Right ventricle myocardium superior (tissue), 1 donor: Measurements from ENCODE around the gene SYNPR. TPM values are rescaled to one million over a fixed set of nuclear protein-coding genes. Genes with fewer than 3 reads are reported as not detected.

Source experiments
- ATAC-seq: fragments of 200-7000 bp; cut with Tn5 transposase; one replicate; pipeline ENCODE4 v1.9.1; 2020; ENCODE audit warnings: mild to moderate bottlenecking; ENCODE audit not compliant: poor library complexity
- DNase-seq: peaks from one replicate; pipeline ENCODE4 v3.0.0-alpha.2; 2020
- intact Hi-C: fragments of 100-400 bp; cut with DNase I; formaldehyde crosslinking; loops from one replicate; pipeline ENCODE4 v1.11.2; 2022
- total RNA-seq: library from RNA; stranded (reverse); fragmentation: NEBNext Ultra II Directional; extraction: Animal tissue kit (Norgen Biotek cat#: 25700); gene quantifications from one replicate; pipeline ENCODE4 v1.2.1, GENCODE V29; 2021
- donor health status: DM: no; HTN: yes; CAD: no; lungs with severe emphysema.

The SYNPR gene
- total RNA-seq, 1 donor from 2014 or later, result not detected

GRCh38 chr3:63442918-63443317 lies 164.8 kb downstream of the SYNPR start:
- DNase-seq (no peak), ATAC-seq (no peak)
- intact Hi-C loops, result no loop called here

DNA sequence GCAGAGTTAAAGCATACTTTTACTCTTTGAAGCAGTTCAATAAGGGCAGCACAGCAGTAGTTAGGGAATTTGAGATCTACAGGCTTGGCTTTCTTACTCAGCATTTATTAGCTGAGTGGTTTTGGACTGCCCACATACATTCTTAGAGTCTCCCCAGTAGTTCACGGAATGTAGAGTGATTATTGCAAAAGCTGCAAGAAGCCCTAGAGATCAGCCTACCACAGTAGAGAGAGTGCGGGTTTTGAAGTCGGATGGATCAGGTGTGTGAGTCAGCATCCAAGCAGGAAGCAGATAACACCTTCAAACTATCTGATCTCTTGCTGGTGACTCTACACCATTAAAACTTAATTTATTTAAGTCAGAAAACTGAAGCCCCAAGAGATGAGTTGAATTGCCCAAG lies 171.9 kb downstream of the SYNPR start:
- no peak for ATAC-seq
- no peak for DNase-seq
- intact Hi-C loops, result no loop called here

- intact Hi-C loops, result no loop called here
- ATAC-seq (no peak), DNase-seq (no peak)
Measured at GRCh38 chr3:63450634-63451363, 172.7 kb downstream of the SYNPR start.

DNA sequence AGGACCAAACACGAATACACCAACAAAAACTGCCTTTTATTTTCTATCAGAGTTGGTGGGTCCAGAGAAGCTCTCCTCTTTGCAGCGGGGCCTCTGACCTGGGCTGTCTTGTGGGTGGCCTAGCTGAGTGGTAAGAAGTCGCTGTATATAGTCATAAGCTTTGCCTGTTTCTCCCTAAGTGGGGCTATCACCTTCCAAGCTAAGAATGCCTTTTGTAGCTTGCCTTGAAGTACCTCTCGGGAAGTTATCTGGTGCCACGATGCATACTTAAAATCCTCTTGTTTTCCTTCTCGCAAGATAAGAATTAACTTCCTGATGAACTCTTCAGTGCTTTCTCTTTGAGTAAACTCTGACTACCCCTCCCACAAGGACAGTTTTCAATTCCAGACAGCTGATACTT lies 178.8 kb downstream of the SYNPR start:
- no peak for DNase-seq
- intact Hi-C loops, result no loop called here
- no peak for ATAC-seq

DNA sequence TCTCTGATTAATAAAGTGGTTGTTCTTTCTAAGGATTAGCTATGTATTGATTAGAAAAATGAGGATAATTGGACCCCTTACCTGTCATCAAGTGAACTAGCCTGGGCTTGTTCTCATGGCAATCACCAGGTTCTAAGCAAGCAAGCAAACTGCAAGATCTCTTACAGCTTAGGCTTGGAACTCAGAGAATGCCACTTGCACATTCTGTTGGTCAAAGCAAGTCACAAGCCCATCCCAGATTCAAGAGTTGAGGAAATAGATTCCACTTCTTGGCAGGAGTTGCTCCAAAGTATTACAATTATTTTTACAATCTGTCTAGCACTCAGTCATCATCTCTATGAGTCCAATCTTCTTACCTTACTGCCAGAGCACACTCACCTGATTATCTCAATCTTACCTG lies 180.3 kb downstream of the SYNPR start:
- DNase-seq (no peak), ATAC-seq (no peak)
- intact Hi-C loops, result no loop called here

DNA sequence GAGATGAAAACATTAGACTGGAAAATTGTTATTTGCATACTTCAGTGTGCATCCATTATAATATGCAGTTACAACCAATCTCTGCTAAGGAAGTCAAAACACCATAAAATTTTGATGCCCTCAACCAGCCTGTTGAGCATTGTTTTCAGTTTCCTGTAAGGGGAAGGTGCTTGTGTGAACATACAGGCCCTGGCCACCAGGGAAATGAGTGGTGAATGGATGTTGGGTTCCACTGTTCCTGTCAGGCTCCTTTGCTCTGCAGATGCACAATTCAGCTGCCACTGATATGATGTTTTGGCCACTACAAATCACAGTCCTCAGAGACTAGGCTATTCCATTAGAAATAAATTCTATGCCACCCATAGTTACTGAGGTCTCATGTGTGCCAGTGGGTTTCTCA lies 184.6 kb downstream of the SYNPR start:
- ATAC-seq, result no peak
- intact Hi-C loops, result no loop called here
- no peak for DNase-seq

GRCh38 chr3:63467392-63467791 lies 189.3 kb downstream of the SYNPR start:
- no peak for ATAC-seq
- no peak for DNase-seq
- intact Hi-C loops, result no loop called here

DNA sequence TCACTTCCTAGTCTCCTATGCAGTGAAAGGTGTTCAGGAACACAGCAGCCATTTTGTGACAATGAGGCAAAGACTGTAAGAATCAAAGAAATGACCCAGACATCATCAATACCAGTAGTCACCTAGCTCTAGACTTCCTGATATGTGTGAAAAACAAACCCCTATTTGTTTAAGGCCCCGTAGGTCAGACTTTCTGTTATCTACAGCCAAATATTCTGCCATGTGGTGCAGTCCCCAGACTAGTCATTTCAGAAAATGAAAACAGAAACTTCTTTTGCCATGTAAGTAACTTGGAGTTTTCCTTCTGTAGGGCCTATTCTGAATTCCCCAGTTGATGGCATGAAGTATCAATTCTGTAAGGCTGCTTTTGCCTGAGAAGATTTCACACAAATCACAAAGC lies 192.6 kb downstream of the SYNPR start:
- DNase-seq (no peak), ATAC-seq (no peak)
- intact Hi-C loops, result no loop called here

GRCh38 chr3:63471781-63472180 lies 193.7 kb downstream of the SYNPR start:
- ATAC-seq, result no peak
- intact Hi-C loops, result no loop called here
- DNase-seq, result no peak

DNA sequence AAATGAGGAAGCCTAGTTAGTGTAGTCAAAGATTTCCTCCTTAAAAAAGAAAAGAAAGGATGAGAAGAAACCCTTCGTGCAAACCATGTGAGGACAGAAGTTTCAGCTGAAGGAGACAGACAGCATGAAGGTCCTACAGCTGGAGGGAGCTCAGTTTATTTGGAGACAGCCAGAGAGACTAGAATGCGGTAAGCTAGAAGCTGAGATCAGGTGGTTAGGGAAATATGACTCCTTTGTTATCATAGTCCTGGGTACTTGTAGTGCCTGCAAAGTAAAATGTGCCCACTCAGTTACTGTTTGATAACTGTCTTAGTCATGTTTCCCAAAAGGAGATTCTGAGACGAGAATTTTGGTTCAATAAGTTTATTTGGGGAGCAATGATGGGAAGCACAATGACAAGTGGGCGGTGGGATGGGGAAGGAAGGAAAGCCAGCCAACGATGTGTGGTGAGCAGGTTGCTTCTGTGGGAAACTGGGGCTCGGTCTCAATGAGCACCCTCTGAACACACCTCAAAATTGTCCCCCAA lies 195.6 kb downstream of the SYNPR start:
- intact Hi-C loops, result no loop called here
- no peak for DNase-seq
- no peak for ATAC-seq

DNA sequence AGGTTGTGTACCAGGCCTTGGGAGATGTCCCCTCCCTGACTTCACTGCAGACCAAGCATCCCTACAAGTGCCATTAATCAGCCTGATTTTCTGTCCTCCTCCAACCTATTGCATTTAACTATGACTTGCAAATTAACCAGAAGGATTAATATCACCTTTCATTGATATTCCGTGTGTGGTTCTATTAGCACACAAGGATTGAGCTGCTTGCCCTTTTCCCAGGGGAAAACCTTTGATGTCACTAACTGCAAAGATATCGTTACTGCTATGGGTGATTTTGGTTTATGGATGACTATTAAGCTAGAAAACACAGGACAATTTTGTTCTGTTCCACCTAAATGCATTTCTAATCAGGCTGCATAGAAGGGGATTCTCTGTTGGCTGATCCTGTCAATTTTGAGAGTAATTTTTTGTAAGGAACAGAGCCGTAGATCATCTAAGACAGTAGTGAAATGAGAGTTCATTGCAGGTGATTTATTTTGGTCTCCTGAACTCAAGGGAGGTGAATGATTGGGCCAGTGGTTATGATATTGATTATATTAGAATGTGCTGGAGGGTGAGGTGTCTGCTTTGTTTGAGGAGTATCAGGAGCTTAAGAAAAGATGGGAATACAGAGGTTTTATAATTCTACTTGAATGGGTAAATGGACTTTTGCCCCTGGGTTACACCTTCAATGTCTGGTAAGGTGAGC lies 196.9 kb downstream of the SYNPR start:
- intact Hi-C loops, result no loop called here
- ATAC-seq, result no peak

GRCh38 chr3:63477494-63478129 lies 199.5 kb downstream of the SYNPR start:
- ATAC-seq, result no peak
- DNase-seq, result no peak
- intact Hi-C loops, result no loop called here

More for the DNA sequence above, 196.9 kb downstream of the SYNPR start:
- DNase-seq, result no peak

- intact Hi-C loops, result no loop called here
- DNase-seq (no peak), ATAC-seq (no peak)
Measured at GRCh38 chr3:63478990-63479660, 201.0 kb downstream of the SYNPR start.

- DNase-seq (no peak), ATAC-seq (no peak)
- intact Hi-C loops, result no loop called here
Measured at GRCh38 chr3:63479661-63480035, 201.5 kb downstream of the SYNPR start.

- no peak for ATAC-seq
Measured at GRCh38 chr3:63481627-63482026, 203.5 kb downstream of the SYNPR start.

DNA sequence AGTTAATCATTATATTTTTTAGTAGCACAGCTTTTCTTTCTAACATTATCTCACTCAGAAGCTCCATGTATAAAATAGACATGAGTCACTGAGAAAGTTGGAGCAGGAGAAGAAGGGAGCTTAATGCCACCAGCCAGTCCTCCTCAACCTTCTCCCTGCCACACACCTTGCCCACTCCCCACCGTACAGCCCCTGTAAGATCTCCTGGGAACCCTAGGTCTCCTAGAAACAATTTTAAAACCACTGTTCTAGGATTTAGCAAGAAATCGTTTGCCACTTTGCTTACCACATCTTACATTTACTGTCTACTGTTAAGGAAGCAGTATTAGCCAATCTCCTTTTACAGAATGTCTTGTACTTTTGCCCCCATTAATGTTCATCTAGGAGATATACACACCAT lies 204.2 kb downstream of the SYNPR start:
- intact Hi-C loops, result no loop called here
- ATAC-seq, result no peak
- no peak for DNase-seq

More at GRCh38 chr3:63481627-63482026, 203.5 kb downstream of the SYNPR start:
- no peak for DNase-seq
- intact Hi-C loops, result no loop called here

GRCh38 chr3:63492464-63492863 lies 214.4 kb downstream of the SYNPR start:
- ATAC-seq, result no peak
- no peak for DNase-seq
- intact Hi-C loops, result no loop called here

DNA sequence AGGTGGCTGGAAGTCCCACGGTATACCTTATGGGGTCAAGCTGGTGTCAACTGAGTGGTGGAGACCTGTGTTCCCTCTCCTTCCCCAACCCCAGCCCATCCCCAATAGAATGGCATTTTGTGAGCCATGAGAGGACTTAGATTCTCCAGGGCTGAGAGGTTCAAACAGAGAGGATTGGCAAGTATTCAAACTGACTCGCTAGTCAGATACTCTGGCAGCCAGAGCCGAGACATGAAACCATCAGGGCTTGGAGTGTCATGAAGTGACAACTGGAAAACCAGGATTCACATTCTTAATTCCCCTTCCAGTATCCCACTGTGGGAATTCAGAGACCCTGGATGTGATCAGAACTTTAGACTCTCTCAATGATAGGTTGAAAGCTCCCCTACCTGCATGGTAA lies 215.0 kb downstream of the SYNPR start:
- DNase-seq (no peak), ATAC-seq (no peak)
- intact Hi-C loops, result no loop called here

GRCh38 chr3:63494646-63495045 lies 216.5 kb downstream of the SYNPR start:
- ATAC-seq, result no peak
- DNase-seq, result no peak
- intact Hi-C loops, result no loop called here
